GM04504 (cell line): ENCODE measurements around the gene TMEM204.

ENCODE experiments used
- DNase-seq: peaks from one replicate; pipeline ENCODE4 v3.0.0-alpha.2; 2012; ENCODE audit warnings: low read depth

TMEM204 gene

DNA sequence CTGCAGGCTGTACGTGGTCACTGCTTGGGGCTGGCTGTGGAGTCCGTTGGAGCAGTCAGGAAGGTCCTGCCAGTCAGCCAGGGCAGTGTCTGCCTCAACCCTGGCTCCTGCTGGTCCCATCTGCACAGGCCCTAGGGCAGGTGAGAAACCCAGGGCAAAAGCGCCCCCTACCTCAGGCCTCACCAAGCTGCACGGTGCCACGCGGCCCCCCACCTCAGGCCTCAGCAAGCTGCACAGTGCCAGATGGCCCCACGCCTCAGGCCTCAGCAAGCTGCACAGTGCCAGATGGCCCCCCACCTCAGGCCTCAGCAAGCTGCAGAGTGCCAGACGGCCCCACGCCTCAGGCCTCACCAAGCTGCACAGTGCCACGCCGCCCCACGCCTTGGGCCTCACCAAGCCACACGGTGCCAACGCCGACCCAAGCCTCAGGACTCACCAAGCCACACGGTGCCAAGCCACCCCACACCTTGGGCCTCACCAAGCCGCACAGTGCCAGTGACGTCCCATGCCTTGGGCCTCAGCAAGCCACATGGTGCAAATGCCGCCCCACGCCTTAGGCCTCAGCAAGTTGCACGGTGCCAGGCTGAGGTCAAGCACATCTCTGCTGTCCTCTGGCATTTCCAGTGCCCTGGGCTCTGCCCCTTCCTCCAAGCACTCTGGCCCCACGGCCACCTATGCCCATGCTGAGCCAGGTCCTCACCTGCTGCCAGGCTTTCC lies 5.5 kb downstream of the TMEM204 start:
- DNase-seq = no peak

DNA sequence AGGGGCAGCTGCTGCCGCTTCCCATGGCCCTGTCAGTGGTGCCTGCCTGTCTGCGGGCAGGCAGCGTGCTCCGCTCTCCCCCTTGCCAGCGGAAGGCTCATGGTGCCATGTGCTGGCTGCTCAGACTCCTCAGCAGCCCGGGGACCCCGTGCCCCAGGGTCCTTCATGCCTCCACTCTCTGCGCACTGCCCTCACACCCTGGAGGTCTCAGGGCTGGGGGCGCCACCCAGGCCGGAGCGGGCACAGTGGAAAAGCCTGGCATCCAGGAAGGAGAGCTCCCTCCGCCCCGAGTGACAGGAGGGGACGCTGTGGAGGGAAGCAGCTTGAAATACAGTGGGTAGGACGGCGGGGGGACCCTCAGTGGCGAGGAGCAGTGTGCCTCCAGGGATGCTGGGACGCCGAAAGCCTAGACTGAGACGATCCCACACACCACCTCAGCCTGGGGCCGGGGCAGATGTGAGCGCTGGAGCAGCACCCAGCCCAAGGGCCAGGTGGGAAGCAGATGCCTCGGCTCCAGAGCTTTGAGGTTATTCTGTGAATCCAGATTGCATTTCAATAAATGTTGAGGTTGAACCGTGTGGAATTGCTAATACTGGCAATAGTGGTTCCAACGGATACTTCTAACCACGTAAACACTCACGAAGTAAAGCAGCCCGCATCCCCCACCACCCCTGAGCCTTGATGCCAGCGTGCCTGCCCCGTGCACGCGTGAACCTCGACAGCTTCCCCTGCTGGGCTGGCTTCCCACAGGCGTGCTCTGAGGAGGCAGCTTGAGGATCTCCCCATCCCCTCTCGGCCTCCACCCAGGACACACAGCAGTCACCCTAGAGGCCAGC lies 6.5 kb downstream of the TMEM204 start:
- DNase-seq = no peak

- no peak for DNase-seq
Measured at GRCh38 chr16:1540556-1540855, 7.0 kb downstream of the TMEM204 start.

GRCh38 chr16:1541293-1542165 lies 8.1 kb downstream of the TMEM204 start:
- no peak for DNase-seq

DNA sequence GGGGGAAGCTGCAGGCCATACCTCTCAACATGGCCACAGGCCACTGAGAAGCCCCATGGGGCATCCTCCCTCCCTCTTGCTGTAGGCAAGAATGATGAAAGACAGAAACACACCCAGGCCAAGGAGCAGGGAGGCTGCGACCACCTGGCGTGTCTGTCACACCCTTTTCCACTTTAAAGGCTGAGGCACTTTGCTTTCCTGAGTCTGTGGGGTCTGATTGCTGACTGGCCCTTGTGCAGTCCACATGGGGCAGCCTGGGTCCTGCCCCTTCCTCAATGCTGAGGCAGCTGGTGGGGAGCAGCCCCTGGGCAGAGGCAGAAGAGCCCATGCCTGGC lies 8.7 kb downstream of the TMEM204 start:
- no peak for DNase-seq

- DNase-seq = no peak
Measured at GRCh38 chr16:1542533-1542932, 9.1 kb downstream of the TMEM204 start.

GRCh38 chr16:1543085-1543896 lies 9.8 kb downstream of the TMEM204 start:
- DNase-seq = peak; percentile 71

GRCh38 chr16:1545044-1546040 lies 11.9 kb downstream of the TMEM204 start:
- DNase-seq = no peak

GRCh38 chr16:1546430-1546829 lies 13.0 kb downstream of the TMEM204 start:
- DNase-seq = no peak

- no peak for DNase-seq
Measured at GRCh38 chr16:1548233-1548632, 14.8 kb downstream of the TMEM204 start.

- no peak for DNase-seq
Measured at GRCh38 chr16:1548727-1549126, 15.3 kb downstream of the TMEM204 start.

GRCh38 chr16:1550069-1550468 lies 16.6 kb downstream of the TMEM204 start:
- no peak for DNase-seq

- no peak for DNase-seq
Measured at GRCh38 chr16:1550696-1551095, 17.2 kb downstream of the TMEM204 start.

- no peak for DNase-seq
Measured at GRCh38 chr16:1551166-1551565, 17.7 kb downstream of the TMEM204 start.

- DNase-seq = no peak
Measured at GRCh38 chr16:1552129-1552528, 18.7 kb downstream of the TMEM204 start.

DNA sequence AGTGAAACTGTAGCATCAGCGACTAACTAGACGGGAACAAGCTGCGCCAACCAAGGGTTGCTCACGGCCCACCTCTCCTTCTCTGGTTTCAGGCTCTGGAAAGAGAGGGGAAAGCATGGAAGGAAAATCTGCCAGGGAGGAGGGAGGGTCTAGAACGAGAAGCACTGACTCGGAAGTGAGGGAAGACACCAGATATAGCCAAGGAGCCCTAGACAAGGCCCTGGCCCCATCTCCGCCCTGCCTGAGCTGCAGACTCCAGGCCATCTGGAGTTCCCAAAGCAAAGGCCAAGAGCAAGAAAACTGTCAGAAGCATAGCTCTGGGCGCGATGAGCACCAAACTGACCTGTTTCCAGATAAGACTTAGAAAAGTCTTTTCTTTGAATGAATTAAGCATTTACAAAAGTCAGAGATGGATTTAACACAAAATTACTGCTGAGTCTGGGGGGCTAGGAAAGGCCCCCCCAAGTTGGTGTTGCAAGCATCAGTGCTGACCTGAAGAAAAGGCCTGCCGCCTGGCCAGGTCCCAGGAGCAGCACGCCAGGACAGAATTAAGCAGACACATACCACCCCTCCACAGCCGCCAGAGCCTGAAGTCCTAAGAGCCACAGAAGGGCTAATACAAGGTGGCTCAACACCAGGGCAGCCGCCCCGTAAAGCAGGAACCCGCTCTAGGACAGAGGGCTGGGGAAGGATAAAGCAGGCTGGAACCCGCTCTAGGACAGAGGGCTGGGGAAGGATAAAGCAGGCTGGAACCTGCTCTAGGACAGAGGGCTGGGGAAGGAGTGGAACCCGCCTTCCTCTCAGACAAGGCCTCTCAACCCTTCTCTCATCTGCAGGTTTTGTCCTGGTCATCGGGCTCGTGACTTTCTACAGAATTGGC lies 20.7 kb downstream of the TMEM204 start:
- DNase-seq = no peak

- no peak for DNase-seq
Measured at GRCh38 chr16:1554826-1555445, 21.5 kb downstream of the TMEM204 start.

DNA sequence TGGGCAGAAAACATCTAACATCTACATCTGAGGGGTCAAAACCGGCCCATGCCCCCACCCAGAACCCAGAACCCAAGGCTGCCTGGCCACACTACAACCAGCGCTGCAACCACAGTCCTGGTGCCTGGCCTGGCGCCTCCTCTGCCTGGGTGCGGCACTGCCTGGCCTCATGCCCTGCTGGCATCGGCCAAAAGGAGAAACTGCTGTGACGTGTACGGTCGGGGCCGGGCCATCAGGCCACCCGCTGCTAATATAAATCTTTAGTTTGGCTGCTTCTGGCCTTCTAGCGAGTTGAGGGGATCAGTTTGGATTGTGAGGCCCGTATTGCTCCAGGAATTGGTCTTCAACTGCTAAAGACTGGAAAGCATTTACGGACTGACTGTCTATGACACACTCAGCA lies 22.8 kb downstream of the TMEM204 start:
- DNase-seq = peak; percentile 15

- no peak for DNase-seq
Measured at GRCh38 chr16:1557074-1557473, 23.6 kb downstream of the TMEM204 start.
